Activated CD4-positive, alpha-beta T cell treated with anti-CD3 and anti-CD28 coated beads, Interleukin-2, Interleukin-4, amounts not matched to agents 100 ng/mL and 50 ng/mL, durations not matched to agents 16 hours and 8 hours (primary cell): ENCODE measurements around the gene NGEF.

Experiments
- DNase-seq: peaks from one replicate; pipeline ENCODE4 v3.0.0-alpha.2; 2020; ENCODE audit warnings: low spot score

NGEF gene

GRCh38 chr2:232833830-232834229 lies 179.2 kb downstream of the NGEF start:
- no peak for DNase-seq

GRCh38 chr2:232831496-232831895 lies 181.6 kb downstream of the NGEF start:
- no peak for DNase-seq

- no peak for DNase-seq
Observed at GRCh38 chr2:232829988-232830387, 183.1 kb downstream of the NGEF start.
